GM12892 (cell line): Measurements from ENCODE around the gene PLXNC1.

Source experiments
- POLR2A ChIP-seq: IDR thresholded peaks from 2 replicates; pipeline ENCODE4 v1.6.1; 2011; ENCODE audit warnings: low read depth, low read length, control low read depth
- POLR2AphosphoS5 ChIP-seq: IDR thresholded peaks from 2 replicates; pipeline ENCODE4 v1.6.1; 2011; ENCODE audit warnings: low read depth, low read length, control low read depth

DNA sequence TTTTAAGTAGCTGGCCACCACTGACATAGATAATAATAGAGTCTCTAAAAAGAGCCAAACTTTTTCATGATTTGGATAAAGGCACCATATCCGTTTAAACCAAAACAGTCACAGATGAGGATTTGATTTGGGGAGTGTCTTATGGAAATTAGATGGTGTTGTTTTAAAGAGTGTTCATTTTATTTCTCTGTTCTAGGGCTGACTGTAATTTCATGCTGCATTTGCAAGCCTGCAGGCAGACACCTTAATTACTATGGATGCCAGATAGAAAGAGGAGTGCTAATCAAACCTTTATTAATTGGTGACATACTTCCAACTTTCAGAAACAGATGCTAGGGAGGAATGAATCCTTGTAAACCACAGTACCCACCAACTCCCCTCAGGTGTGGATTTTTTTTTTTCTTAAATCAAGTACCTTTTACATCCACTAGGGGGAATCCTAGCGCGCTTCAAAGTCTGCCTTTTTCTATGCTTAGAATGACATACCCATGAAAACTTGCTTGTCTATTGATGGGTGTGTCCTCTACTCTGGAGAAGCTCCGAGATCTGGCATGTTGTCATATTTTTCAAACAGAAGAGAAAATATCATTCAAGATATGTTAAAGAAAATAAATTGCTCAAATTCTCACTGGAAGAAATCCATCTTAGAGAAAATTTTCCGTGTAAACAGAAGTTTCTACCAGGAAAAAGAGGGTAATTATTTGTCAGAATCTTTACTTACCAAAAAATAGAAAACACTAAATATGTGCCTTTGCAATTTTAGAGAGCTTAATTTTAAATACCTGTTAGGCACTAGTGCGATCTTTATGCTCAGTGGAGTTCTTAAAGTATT is 14.2 kb upstream of the PLXNC1 start:
- no peak for TF ChIP-seq POLR2A
- TF ChIP-seq POLR2AphosphoS5: no peak
